A673 (cell line): ENCODE data around the gene ADK. TPM values are rescaled to one million over a fixed set of nuclear protein-coding genes. Genes with fewer than 3 reads are reported as not detected.
"Not testable (repeated sequence)": the region's sequence is repeated elsewhere in the genome, so short reads cannot be mapped to it uniquely, and the experiment has no call there.

ENCODE experiments used
- BruUV-seq: library from RNA; stranded (reverse); fragments of 400-500 nt; replicated peaks from 2 replicates; lab custom pipeline; 2021; lab: Mats Ljungman, UMichigan
- CTCF ChIA-PET: fragments of 300-600 bp; sonication (Branson Sonifier 250); formaldehyde crosslinking; loops from one replicate; lab custom pipeline; 2022; ENCODE audit warnings: antibody characterized with exemption; lab: Charles Lee
- POLR2A ChIA-PET: fragments of 300-600 bp; sonication (Branson Sonifier 250); formaldehyde crosslinking; loops from one replicate; lab custom pipeline; 2022; ENCODE audit warnings: antibody characterized with exemption; ENCODE audit not compliant: low non-redundant PET; lab: Charles Lee
- DNase-seq: peaks from one replicate; pipeline ENCODE4 v3.0.0-alpha.2; 2015; ENCODE audit warnings: low spot score
- H3K27ac ChIP-seq: fragments of 200-600 bp; sonication (generic); 2 replicates; pipeline ENCODE4 v1.5.1; 2016; ENCODE audit warnings: mixed run types, low read depth, mild to moderate bottlenecking, mixed read lengths, antibody characterized with exemption, low read length; ENCODE audit not compliant: poor library complexity, severe bottlenecking
- H3K27me3 ChIP-seq: fragments of 200-600 bp; sonication (generic); replicated peaks from 2 replicates; pipeline ENCODE4 v1.6.1; 2017; ENCODE audit warnings: mixed run types, low read depth, mild to moderate bottlenecking, mixed read lengths, antibody characterized with exemption, low read length; ENCODE audit not compliant: insufficient read depth, poor library complexity
- H3K36me3 ChIP-seq: fragments of 200-600 bp; sonication (generic); 2 replicates; pipeline ENCODE4 v1.6.1; 2016; ENCODE audit warnings: mixed run types, mild to moderate bottlenecking, mixed read lengths, antibody characterized with exemption, low read length; ENCODE audit not compliant: insufficient read depth, poor library complexity, severe bottlenecking
- H3K4me1 ChIP-seq: fragments of 200-600 bp; sonication (generic); 2 replicates; pipeline ENCODE4 v1.6.1; 2017; ENCODE audit warnings: mixed run types, mild to moderate bottlenecking, mixed read lengths, antibody characterized with exemption, low read length; ENCODE audit not compliant: insufficient read depth, poor library complexity, severe bottlenecking
- H3K4me3 ChIP-seq: fragments of 200-600 bp; sonication (generic); 2 replicates; pipeline ENCODE4 v1.5.1; 2016; ENCODE audit warnings: low read depth, mixed run types, mild to moderate bottlenecking, mixed read lengths, low read length; ENCODE audit not compliant: poor library complexity, severe bottlenecking
- H3K9me3 ChIP-seq: fragments of 200-600 bp; sonication (generic); 2 replicates; pipeline ENCODE4 v1.6.1; 2016; ENCODE audit warnings: mixed run types, low read depth, mild to moderate bottlenecking, mixed read lengths, antibody characterized with exemption, low read length; ENCODE audit not compliant: poor library complexity, severe bottlenecking
- CTCF ChIP-seq: fragments of 300-800, 200-600 bp; sonication (generic); conservative IDR thresholded peaks from 2 replicates; pipeline ENCODE4 v1.5.1; 2017; ENCODE audit warnings: low read depth, mild to moderate bottlenecking, antibody characterized with exemption, low read length, moderate library complexity, mixed read lengths
- EZH2 ChIP-seq: fragments of 200-600 bp; sonication (generic); IDR thresholded peaks from 2 replicates; pipeline ENCODE4 v1.6.1; 2017; ENCODE audit warnings: borderline replicate concordance, low read depth, mild to moderate bottlenecking, mixed read lengths, antibody characterized with exemption, low read length; ENCODE audit not compliant: poor library complexity, severe bottlenecking
- intact Hi-C: fragments of 100-400 bp; cut with micrococcal nuclease; formaldehyde crosslinking; loops from one replicate; pipeline ENCODE4 v1.10.0; 2022; ENCODE audit not compliant: unreplicated experiment
- total RNA-seq: library from RNA; stranded (reverse); gene quantifications from 2 replicates; pipeline ENCODE4 v1.2.3, GENCODE V29; 2021

Gene ADK
- total RNA-seq, 1 experiment from 2014 or later: 49.0 TPM

DNA sequence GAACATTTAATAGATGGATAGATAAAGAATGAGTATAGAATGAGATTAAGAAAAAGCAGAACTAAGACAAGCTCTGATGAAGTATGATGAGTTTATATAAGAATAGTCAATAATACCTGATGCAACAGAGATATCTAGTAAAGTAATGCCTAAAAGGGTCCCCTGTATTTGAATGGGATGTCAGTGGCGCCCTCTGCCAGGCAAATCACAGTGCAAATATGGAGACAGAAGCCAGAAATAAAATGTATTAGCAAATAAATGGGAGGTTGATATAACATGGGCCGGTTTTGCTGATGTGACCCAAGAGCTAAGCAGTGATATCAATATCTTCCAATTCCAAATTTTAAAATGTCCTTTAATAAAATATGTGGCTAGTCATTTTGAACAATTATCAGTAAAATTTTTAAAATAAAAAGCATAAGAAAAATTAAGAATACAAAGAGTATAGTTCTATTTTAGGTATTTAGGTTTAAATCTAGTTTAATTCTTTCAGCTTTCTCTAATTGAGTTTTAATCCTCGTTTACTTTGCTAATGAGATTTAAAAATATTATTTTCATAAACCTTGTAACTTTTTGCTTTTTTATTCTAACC lies 62.6 kb downstream of the ADK start:
- Histone ChIP-seq H3K9me3 (no peaks in the 10 kb centered on the region), H3K36me3 (no peaks in the 10 kb centered on the region), H3K4me3 (no peak overlapping the region), H3K27me3 (no peaks in the 10 kb centered on the region), H3K27ac (no peak overlapping the region), H3K4me1 (peaks cover 13% of the 10 kb centered on the region)
- ChIA-PET CTCF (no interaction called here), POLR2A (no interaction called here)
- peak; percentile 64 for DNase-seq
- intact Hi-C loops: no loop called here
- no peak for TF ChIP-seq EZH2
- TF ChIP-seq CTCF: peak; percentile 82
- no TSS peak for BruUV-seq

DNA sequence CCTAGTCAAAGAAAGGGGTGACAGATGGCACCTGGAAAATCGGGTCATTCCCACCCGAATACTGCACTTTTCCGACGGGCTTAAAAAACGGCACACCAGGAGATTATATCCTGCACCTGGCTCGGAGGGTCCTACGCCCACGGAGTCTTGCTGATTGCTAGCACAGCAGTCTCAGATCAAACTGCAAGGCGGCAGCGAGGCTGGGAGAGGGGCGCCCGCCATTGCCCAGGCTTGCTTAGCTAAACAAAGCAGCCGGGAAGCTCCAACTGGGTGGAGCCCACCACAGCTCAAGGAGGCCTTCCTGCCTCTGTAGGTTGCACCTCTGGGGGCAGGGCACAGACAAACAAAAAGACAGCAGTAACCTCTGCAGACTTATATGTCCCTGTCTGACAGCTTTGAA lies 66.1 kb downstream of the ADK start:
- DNase-seq, H3K27ac ChIP-seq, H3K27me3 ChIP-seq, H3K36me3 ChIP-seq, POLR2A ChIA-PET, BruUV-seq, intact Hi-C loops, H3K4me3 ChIP-seq, CTCF ChIA-PET, H3K9me3 ChIP-seq: not testable (repeated sequence)
- H3K4me1 ChIP-seq: peaks cover 13% of the 10 kb centered on the region

DNA sequence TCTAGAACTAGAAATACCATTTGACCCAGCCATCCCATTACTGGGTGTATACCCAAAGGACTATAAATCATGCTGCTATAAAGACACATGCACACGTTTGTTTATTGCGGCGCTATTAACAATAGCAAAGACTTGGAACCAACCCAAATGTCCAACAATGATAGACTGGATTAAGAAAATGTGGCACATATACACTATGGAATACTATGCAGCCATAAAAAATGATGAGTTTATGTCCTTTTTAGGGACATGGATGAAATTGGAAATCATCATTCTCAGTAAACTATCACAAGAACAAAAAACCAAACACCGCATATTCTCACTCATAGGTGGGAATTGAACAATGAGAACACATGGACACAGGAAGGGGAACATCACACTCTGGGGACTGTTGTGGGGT lies 71.4 kb downstream of the ADK start:
- H3K4me3 ChIP-seq, H3K27ac ChIP-seq, intact Hi-C loops, BruUV-seq, H3K27me3 ChIP-seq, H3K4me1 ChIP-seq, POLR2A ChIA-PET, H3K9me3 ChIP-seq, CTCF ChIA-PET, DNase-seq, H3K36me3 ChIP-seq: not testable (repeated sequence)

DNA sequence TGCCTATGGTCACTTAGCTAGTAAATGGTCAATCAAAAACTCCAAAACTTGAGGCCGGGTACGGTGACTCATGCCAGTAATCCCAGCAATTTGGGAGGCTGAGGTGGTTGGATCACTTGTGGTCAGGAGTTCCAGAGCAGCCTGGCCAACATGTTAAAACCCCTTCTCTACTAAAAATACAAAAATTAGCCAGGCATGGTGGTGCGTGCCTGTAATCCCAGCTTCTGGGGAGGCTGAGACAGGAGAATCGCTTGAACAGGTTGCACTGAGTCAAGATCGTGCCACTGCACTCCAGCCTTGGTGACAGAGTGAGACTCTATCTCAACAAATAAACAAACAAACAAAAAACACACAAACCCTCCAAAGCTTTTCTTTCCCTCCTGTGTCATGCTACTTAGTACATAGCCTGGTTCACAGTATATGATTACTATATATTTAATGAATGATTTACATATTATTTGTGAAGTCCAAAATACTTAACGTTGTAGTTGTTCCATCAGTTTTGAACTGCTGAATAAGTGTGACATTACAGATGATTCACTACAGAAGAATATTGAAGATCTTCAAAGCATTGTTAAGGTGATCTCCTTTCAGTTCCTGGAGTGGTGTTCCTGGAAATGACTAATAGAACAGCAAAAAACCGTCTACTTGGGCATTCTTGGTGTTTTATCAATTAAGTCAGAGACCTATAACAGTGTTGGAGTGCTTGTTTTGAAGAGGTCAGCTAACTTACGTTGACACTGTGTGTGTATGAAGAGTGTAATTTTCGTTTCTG lies 72.9 kb downstream of the ADK start:
- Histone ChIP-seq H3K4me1 (no peaks in the 10 kb centered on the region), H3K9me3 (no peaks in the 10 kb centered on the region), H3K27me3 (no peaks in the 10 kb centered on the region), H3K4me3 (no peak overlapping the region), H3K27ac (no peak overlapping the region), H3K36me3 (no peaks in the 10 kb centered on the region)
- intact Hi-C loops: no loop called here
- ChIA-PET POLR2A (no interaction called here), CTCF (no interaction called here)
- BruUV-seq: no TSS peak
- TF ChIP-seq EZH2: no peak
- no peak for TF ChIP-seq CTCF
- no peak for DNase-seq
